Dermis blood vessel endothelial cell (primary cell): ENCODE data around the gene STX1A. TPM values are rescaled to one million over a fixed set of nuclear protein-coding genes. Genes with fewer than 3 reads are reported as not detected.
"Not testable (repeated sequence)": the region's sequence is repeated elsewhere in the genome, so short reads cannot be mapped to it uniquely, and the experiment has no call there.

Experiments
- DNase-seq: peaks from one replicate; pipeline ENCODE4 v3.0.0; 2010
- total RNA-seq: library from RNA; depleted of rRNA; stranded (reverse); fragments of >200 nt; gene quantifications from 2 replicates; pipeline ENCODE4 v1.2.3, GENCODE V29; 2014

Gene STX1A
- total RNA-seq, 1 donor from 2014 or later: 11.4 TPM

DNA sequence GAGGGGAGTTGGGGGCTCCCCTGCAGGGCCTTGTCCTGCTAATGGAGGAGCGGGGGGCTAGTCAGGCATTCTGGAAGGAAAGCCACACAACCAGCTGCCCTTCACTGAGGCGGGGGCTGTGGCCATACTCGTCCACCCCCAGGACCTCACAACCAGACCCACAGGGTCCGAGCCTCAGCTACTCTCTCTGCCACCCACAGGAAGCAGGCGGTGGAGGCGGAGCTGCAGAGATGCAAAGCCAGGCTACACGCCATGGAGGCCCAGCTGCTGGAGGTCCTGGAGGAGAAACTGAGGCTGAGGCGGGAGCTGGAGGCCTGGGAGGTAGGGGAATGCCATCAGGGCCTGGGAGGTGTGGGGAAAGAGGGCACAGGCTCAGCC, 16.0 kb upstream of the STX1A start:
- DNase-seq: no peak

DNA sequence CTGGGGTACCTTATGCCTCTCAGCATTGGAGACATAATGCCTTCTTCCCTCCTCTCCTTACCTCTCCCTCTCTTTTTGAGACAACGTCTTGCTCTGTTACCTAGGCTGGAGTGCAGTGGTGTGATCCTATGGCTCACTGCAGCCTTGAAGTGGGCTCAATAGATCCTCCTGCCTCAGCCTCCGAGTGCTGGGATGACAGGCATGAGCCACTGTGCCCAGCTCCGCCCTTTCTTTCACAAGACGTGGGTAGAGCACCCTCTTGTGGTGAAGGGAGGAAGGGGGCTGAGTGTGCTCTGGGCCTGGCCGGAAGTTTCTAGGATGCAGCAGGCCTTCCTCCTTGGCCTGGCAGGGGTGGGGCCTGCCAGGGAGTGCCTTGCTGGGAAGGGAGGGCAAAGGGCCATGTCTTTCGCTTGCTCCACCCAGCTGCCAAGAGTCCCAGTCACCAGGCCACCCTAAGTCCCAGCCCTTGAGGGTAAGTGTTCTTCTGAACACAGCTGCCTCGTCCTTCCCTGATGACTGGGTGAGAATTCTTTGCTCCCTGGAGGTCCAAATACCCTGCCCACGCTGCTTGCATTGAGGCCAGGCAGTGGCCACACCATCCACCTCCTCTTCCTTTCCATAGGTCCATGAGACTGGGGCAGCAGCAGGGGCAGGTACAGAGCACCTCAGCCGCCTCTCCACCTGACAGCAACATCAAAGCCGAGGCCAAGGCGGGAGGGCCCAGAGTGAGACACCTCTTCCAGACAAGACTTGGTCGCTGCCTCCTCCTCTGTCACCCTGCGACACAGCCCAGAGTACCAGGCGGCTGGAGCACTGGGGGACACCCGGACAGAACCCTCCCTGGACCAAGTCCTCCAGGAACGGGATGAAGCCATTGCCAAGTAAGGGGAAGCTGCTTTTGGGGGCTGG, 15.4 kb upstream of the STX1A start:
- peak; percentile 93 for DNase-seq

DNA sequence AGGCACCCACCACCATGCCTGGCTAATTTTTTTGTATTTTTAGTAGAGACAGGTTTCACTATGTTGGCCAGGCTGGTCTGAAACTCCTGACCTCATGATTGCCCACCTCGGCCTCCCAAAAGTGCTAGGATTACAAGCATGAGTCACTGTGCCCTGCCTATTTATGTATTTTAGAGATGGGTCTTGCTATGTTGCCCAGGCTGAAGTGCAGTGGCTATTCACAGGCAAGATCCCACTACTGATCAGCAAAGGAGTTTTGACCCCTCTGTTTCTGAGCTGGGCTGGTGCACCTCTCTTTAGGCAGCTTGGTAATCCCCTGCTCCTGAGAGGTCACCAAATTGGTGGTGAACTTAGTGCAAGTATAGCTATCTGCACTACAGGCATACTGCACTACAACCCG, 12.9 kb upstream of the STX1A start:
- DNase-seq: no peak

DNA sequence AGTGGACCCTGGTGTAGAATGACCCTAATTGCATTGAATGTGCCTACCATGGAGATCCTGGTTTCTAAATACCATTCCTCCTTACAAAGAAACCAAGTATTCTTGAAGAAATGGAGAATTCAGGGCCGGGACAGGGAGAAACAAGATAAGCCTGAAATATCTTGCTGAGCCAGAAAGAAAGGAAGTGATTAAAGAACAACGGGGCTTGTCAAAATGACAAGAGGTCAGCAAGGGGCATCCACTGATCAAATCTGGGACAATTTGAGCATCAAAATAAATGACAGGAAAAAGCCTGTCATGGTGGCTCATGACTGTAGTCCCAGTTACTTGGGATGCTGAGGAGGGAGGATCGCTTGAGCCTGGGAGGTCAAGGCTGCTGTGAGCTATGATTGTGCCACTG, 11.0 kb upstream of the STX1A start:
- DNase-seq: no peak

DNA sequence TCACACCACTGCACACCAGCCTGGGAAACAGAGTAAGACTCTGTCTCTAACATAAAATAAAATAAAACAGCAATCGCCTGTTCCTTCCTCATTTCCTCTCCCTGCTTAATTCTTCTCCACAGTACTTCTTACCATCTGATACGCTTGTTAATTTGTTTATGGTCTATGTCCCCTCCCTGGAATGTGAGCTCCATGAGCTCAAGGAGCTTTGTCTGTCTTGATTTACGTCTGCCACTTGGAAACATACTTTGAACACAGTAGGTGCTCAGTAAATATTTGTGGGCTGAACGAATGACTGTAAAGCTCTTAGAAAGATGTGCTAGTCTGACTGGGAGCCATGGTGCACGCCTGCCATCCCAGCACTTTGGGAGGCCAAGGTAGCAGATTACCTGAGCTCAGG, 9.1 kb upstream of the STX1A start:
- no peak for DNase-seq

DNA sequence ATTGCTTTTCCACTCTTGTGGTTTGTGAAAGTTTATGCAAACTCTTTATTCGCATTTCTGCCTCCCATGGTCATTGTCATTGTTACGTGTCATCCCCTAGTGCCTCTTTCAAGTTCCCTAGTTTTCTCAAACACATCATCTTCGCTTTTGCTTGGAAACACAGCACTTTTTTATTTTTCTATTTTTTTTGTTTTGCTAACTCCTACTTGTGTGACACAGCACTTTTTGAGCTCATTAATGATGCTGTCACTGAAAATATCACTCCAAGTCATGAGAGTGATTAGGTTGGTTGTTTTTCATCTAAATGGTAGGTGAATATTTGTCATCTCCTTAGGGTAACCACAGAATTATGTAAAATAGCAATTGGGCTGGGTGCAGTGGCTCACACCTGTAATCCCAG, 8.5 kb upstream of the STX1A start:
- DNase-seq: no peak

DNA sequence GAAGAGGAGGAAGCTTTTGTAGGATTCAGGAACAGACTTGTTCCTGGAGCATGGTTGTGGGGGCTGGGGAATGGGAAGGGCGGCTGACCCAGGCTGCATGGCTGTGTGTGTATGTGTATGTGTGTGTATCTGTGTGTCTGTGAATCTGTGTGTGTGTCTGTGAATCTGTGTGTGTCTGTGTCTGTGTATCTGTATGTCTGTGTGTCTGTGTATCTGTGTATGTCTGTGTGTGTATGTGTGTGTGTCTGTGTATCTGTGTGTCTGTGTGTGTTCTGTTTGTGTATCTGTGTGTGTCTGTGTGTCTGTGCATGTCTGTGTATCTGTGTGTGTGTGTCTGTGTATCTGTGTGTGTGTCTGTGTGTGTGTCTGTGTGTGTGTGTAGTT, 6.6 kb upstream of the STX1A start:
- no peak for DNase-seq

DNA sequence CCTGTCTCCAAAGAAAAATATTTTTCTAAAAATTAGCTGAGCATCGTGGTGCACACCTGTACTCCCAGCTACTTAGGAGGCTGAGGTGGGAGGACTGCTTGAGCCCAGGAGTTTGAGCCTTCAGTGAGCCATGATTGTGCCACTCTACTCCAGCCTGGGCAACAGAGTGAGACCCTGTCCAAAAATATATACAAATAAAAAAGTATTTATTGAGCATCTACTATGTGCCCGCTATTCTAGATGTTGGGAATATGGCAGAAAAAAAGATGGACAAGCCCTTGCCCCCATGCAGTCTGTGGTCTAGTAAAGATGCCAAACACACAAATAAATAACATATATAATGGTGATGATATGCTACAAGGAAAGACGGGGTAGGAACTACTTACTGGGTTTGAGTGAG, 4.3 kb upstream of the STX1A start:
- DNase-seq: no peak

DNA sequence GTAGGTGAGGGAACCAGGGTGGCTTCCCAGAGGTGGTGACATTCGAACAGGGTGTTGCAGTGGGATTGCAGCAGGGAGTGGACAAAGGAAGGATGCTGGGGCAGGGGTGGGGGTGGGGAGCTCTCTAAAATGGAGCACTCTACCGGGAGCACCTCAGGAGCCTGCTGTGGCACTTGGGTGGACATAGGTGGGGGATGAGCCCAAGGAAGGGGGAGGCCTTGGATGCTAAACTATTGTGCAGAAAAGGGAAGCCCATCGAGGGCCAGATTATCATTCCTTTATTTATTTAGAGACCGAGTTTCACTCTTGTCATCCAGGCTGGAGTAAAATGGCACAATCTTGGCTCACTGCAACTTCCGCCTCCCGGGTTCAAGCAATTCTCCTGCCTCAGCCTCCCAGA, 3.3 kb upstream of the STX1A start:
- no peak for DNase-seq

DNA sequence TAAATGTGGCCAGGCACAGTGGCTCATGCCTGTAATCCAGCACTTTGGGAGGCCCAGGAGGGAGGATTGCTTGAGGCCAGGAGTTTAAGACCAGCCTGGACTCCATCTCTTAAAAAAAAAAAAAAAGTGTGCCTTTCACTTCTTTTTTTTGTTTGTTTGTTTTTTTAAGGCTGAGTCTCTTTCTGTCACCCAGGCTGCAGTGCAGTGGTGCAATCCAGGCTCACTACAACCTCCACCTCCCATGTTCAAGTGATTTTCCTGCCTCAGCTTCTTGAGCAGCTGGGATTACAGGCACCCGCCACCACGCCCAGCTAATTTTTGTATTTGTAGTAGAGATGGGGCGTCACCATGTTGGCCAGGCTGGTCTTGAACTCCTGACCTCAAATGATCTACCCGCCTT, 2.7 kb upstream of the STX1A start:
- DNase-seq: not testable (repeated sequence)

DNA sequence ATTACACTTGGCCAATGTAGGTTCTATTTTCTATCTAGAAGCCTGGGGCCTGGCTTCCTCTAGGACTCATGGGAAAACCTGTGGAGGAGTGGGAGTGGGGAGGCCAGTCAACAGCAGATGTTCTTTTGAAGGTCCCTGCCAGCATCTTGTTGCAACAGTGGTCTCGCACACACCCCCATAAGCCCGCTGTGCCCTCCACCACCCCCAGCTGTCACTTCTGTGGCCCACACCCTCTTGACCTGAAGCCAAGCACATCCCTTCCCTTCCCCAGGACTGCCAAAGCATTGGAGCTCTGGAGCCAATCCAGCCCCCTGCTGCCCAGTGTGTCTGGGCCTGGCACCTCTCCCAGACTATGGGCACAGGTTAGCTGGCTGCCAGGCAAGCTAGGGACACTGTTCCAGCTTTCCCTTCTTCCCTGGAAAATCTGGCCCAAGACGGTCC, 1.9 kb upstream of the STX1A start:
- DNase-seq: no peak

DNA sequence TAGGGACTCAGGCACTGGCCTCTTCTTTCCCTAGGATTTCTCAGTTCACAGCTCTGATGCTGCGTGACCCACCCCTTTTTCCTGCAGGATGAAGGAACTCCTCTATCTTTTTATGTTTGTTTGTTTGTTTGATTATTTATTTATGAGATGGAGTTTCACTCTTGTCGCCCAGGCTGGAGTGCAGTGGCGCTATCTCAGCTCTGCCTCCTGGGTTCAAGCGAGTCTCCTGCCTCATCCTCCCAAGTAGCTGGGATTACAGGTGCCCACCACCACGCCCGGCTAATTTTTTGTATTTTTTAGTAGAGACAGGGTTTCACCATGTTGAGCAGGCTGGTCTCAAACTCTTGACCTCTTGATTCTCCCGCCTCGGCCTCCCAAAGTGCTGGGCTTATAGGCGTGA, 974 bp upstream of the STX1A start:
- DNase-seq: not testable (repeated sequence)

DNA sequence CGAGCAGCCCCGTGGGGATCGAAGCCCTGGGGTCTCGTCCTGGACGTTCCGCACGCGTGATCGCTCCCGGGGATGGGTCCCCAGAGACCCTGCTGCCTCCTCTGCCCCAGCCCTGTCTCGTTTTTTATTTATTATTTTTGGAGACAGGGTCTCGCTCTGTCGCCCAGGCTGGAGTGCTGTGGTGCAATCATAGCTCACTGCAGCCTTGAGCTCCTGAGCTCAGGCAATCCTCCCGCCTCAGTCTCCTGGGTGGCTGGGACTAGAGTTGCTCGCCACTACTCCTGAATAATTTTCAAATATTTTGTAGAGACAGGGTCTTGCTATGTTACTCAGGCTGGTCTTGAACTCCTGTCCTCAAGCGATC, 319 bp upstream of the STX1A start:
- no peak for DNase-seq

DNA sequence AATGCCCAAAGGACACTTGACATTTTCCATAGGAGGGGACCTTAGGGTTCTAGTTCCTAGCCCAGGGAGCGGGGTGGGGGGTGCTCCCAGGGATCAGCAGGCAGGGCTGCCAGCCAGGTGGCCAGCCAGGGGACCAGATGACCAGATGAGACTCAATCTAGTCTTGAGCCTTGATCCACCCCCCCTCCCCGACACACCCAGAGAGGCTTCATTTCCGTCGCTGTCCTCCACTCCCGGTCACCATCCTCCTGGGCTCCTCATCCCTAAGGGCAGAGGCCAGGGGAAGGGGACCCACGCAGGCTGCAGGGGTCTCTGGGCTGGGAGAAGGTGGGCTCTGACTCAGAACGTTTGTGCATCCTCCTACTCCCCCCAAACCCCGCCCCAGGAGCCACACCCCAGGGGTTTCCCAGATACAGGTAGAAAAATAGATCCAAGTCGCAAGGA, 1.0 kb downstream of the STX1A start:
- DNase-seq: no peak

DNA sequence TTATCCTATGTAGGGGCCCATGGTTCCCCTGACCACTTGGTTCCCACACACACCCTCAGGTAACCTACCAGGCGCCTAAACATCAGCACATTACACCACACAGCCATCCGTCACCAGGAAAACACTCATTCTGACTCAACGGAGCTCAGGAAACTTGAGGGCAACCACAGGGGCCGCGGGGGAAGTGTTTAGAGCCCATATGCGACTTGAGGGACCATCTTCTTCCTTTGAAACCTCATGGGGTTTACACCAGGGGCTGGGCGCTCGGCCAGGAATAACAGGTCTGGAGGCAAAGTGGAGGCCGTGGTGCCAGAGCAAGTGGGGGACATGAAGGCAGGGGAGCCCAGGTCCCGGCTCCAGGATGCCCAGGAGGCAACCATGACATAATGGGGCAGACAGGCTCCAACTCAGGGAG, 1.5 kb downstream of the STX1A start:
- peak; percentile 97 for DNase-seq

DNA sequence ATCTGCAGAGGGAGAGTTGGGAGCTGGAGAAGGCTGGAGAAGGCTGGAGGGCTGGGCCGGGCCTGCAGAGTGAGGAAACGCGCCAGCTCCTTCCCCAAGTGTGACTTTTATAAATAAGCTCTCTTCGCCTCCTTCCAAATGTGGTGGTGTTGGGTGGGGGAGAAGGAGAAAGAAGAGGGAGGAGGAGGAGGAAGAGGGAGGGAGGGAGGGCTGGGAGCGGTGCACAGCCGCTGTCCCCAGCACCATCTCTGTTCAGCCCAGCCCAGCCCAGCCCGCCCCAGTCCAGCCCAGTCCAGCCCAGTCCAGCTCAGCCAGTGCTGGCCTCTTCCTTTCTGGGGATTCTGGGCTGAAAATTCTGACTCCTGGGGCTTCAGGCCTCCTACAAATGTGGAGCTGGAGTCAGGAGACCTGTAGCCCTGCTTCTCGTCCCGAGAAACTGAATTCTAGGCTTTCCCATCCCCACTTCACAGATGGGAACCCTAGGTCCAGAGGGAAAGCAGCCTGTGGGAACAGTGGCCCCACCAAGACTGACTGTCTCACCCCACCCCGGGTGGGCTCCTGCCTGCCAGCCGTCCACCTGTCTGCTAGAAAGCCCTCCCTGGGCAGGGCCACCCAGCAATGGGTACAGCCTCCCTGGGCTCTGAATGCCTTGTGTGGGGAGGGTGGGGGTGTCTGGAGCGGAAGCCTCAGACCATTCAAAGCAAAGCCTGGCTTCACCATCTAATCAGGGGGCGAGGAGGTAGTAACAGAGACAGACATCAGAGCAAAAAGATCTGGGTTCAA, 2.3 kb downstream of the STX1A start:
- DNase-seq: peak; percentile 43

DNA sequence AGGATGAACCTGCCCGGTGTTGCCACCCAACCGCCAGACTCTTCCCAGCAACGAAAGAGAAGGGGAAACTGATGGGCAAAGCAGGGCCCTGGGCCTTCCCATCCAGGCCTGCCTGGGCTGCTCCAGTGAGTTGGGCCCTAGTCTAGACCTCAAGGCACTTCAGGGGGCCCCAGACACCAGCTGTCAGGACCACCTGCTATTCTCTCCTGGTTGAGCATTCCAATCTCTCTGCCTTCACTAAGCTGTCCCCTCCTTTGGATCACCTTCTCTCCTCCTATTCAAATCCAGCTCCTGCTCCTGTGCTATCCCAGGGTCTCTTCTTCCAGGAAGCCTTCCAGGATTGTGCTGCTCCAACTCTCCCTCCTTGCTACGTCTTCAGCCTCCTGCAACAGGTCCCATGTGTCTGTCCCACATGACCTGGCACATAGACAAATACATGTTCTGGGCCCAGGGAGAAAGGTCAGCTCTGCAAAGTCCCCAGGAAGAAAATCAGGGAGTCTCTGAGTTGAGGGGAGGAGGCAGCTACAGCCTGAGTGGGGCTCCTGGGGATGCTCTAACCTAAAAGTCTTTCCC, 3.1 kb downstream of the STX1A start:
- DNase-seq: no peak

DNA sequence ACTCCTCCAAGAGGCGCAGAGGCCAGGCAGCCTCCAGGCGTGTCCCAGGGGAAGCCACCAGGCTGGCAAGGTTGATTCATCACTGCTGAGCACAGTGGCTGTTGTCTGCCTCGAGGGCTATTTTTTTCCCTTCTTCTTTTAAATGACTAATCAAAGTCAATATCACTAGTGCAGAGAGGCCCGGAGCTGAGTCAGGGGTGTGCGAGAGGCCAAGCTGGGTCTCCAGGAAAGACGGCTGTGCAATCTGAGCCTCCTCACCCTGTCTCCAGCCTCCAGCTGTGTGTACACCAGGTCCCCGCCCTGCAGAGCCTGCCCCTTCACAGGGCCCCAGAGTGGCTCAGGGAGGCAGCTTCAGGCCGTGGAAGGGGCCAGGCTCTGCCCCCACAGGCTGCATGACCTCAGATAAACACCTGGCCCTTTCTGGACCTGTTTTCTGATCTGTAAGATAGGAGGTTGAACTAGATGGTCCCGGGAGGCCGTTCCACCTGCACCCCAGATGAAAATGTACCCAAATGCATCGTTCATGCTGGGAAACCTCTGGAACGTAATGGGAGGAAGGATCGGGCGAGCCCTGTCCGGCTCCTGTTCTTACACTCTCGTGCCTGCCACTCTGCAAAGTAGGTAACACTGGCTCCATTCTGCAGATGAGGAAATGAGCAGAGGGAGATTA, 3.7 kb downstream of the STX1A start:
- peak; percentile 85 for DNase-seq

DNA sequence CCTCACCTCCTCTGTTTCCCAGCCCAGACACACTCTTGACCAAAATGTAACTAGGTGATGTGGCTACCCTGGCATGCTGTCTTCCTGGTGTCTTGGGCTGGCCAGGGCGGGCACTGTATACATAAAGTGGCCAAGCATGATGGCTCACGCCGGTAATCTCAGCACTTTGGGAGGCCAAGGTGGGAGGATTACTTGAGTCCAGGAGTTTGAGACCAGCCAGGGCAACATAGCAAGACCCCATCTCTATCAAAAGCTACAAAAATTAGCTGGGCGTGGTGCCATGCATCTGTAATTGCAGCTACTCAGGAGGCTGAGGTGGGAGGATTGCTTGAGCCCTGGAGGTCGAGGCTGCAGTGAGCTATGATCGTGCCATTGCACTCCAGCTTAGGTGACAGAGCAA, 6.2 kb downstream of the STX1A start:
- not testable (repeated sequence) for DNase-seq

DNA sequence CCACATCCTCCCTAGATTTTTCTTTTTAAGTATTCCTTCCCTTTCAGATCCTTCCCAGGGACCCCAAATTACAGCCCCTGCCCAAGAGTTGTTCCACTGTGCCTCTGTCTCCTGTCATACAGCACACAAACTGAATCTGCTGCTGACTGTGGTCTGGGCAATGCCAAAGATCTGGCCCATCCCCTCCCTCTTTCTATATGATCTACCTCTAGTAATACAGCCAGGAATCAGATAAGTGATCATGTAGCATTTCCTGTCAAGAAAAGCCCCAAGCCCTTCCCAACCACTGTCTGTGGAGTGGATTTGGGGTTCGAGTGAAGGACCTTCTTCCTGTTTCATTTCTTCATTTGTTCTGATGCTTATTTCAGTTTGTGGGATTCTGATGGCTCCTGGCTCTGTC, 6.7 kb downstream of the STX1A start:
- no peak for DNase-seq

DNA sequence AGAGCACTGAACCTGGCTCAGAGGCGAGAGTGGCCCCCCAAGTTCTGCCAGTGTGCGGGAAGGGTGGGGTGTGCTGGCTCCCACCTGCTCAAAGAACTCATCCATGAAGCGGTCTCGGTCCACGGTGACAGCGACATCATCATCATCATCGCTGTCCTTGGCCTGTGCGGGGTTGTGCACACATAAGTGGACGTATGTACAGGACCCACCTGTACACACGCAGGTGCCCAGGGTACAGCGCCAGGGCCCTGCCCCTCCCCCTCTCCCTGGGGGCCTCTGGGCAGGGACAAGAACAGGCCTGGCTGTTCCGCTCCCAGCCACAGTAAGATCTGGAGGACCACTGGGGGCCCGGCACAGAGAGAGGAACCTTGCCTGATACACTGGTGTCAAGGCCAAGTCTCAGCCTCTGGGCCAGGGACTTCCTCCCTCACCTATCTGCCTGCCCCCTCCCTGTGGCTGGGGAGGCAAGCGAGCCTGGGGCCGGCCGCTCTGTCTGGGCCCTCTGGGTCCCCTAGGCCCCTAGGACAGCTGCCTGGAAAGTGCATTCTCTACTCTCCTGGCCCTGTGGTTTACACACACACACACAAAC, 10.4 kb downstream of the STX1A start:
- DNase-seq: no peak

DNA sequence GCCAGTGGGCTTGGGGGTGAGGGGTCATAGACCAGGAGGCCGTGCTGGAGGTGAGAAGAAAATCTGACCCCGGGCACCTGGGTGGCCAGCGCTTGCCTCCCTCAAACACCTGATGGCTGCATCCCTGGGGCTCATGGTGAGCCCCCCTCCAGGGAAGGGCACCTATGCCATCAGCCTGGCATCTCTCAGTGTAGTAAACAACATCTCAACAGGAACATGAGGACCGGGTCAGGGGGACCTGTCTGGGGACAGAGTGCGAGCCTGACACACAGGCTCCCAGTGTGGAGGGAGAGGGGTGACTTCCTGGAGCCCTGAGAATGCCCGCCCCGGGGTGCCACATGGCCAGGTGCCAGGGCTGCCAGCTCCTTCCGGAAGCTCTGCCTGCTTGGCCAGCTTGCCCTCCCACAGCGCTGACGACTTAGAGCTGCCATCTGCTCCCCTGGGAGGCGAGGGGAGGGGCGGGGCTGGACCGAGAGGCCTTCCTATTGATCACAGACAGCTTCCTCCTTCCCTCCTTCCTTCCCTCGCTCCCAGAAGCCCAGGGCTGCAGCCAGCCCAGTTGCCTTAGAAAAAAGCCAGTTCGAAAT, 12.3 kb downstream of the STX1A start:
- no peak for DNase-seq
